Stimulated activated CD4-positive, alpha-beta T cell treated with anti-CD3 and anti-CD28 coated beads, TNF-alpha, amount 100 ng/mL, for 24 hours (primary cell): Measurements from ENCODE around the gene STK32B.
"Not testable (repeated sequence)": the region's sequence is repeated elsewhere in the genome, so short reads cannot be mapped to it uniquely, and the experiment has no call there.

ENCODE experiments used
- DNase-seq, 3 experiments: peaks; one replicate each; pipeline ENCODE4 v3.0.0-alpha.2; 2020; ENCODE audit warnings: low read depth in 3 of 3

The STK32B gene

DNA sequence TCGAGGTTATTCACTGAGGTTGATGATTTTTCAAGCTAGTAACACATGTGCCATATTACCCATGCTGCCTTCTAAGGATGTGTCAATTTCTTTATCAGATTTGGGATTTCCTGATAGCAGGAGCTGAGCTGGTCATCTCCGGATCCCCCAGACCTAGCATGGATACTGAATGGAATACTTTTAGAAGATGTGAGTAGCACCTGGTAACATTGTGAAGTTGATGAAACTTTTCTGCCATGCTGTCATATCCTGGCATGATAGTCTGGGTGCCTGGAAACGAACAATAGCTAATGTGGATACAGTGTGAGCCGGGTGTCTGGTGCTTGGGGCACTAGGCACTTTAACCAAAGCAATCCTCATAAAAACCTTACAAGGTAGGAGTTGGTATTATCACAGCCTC is 21.1 kb upstream of the STK32B start:
- no peak for DNase-seq

DNA sequence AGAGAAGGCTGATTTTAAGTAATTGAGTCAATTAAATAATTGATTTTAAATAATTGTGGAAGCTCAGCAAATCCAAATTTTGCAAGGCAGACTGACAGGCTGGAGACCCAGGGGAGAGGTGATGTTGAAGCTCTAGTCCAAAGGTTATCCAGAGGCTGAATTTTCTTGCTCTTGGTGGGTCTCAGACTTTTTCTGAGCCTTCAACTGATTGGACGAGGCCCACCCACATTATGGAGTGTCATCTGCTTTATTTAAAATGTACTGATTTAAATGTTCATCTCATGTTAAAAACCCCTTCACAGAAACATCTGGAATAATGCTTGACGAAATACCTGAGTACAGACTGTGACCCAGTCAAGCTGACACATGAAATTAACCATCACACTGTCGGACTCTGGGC is 20.4 kb upstream of the STK32B start:
- DNase-seq: no peak

DNA sequence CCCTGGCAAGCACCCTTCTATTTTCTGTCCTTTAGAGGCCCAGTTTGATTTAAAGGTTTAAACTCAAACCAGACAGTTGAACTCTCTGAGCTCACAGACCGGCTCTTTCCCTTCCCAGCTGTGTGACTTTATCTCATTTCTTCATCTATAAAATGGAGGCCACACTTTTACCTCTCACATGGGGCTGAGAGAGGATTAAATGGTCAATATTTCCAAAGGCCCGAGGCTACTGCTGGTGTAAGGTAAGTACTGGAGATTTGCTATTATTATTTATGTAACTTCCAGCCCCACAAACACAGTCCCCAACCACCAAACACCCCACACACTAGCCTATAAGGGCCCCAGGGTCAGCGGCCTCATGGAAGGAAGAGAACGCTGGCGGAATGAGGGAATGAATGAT is 18.5 kb upstream of the STK32B start:
- no peak for DNase-seq

DNA sequence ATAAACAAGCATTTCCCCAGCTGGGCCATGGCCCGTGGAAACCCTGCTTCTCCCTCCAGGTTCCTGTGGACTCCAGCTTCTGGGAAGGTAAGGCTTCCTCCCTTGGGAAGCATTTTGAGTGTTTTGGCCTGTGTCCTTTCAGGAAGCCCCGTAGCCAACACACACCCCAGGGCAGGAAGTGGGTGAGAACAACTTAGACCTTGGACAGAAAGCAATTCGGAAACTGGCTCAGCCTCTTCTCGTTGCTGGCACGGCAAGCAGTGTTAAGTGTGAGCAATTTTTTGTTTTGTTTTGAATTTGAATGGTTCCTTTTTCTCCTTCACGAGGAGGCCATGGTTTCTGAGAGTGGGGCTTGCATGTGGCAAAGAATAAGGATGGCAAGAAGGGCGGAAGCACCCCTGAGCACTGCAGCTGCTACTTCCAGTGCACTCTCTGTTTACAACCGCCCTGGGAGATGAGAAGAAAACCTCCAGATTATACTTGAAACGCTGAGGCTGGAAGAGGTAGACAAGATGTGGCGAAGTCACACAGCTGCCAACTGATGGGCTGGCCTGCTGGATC is 17.9 kb upstream of the STK32B start:
- DNase-seq: no peak

DNA sequence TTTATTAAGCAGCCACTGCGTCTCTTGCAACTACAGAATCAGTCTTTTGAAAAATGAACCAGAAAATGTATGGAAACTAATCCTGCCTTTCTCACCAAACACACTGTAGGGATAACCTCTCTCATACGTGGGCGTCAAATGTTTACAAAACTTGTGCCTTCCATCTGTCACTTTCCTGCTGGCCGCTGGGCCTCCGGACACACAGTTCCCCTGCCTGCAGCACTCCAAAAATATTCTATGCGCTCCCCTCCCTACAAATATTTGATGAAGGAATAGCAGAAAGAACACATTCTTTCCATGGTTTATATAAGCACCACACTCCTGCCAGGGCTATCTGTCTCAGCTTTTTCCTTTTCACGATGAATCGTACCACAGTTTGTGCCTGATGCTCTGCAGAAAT is 17.1 kb upstream of the STK32B start:
- no peak for DNase-seq

DNA sequence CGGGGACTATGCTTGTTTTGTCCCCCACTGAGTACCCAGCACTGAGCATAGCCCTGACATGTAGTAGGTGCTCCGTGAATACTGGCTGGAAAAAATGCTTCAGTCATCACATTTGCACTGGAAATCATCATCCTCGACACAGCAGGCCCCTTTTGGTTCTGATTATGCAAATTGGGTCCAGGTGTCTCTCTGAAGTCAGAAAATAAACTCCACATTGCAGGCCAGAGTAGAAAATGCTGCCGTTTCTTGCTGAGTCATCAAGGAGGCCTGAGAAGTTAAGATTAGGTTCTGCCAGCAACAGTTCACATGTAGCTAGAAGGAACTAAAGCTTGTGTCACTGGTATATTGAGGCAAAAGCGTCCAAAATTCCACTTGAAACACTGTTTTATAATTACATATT is 15.0 kb upstream of the STK32B start:
- DNase-seq: no peak

DNA sequence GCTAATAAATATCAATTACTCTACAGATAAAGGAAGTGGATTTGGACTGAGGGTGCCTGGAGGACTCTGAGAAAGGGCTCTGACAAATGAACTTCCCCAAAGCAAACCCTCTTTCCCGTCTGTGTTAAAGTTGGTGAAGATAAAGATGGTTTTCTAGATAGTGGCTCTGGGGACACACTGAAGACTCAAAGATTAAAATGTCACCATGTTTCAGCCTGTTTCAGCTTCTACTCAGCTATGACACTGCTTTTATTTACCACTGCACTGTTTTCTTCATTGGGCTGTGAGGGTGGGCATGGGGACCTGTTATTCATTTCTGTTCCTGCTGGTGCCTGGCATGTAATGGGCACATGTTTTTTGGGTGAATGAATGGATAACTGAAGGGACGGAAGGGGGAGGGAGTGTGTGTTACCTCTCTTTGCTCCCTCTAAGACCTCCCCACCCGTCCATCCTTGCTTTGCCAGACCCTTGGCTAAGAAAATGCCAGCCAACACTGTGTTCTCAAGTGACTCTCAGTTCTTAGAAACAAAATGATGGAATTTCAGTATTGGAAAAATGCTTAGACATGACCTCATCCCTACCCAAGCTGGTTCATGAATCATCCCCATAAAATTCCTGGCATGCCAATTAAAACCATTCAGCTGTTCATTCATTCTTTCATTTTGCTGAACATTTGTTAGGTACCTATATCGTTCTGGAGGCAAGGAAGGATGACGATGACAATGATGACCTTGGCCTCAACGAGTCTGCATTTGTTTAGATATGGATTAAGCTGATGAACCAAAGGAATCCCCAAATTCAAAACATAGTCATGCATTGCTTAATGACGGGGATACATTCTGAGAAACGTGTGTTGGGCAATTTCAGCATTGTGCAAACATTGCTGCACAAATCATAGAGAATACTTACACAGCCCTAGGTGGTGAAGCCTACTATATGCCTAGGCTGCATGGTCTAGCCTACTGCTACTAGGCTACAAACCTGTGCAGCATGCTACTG is 13.4 kb upstream of the STK32B start:
- DNase-seq: no peak

DNA sequence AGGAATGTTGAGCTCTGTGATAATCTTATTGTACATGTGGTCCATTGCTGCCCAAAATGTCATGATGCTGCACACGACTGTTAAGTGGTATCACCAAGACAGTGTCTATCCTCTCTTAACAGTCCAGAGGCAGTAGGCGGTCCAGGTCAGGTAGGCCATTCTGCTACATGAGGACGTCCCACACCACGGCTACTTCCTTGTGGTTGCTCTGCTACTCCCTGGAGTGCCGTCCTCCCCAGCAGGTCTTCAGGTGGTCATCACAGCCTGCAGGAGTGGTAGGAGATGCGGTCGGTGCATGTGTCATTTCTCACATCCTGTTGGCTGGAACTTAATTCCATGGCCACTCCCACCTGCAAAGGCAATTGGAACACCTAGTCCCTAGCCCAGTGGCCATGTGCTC is 11.5 kb upstream of the STK32B start:
- no peak for DNase-seq

DNA sequence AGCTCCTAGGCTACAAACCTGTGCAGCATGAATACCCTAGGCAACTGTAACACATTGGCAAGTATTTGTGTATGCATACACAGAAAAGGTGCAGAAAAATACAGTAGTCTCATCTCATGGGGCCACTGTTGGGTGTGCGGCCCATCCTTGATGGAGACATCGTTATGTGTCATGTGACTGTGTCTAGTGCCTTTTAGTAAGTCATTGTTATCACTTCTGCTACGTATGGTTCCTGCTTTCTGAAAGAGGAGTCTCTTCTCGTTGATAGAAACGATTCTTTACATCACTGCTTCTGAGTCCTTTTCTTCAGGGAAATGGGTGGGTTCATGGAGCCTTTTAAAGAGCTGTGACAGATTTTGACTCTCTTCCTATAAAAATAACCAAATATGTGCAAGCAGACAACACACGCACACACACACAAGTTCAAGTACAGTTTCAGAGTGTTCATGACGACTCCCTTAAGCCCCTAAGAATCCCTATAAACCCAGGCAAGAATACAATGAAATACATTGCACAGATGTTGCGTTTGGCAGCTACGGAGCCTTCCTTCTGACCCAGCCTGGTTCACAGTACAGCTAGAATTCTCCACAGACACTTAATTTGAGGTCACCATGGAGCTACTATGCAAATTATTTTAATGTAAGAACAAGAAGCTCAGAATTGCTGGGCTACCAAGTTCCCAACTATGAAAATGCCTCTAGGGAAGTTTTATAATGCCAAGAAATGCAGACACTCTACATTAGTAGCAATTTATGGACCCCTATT is 10.2 kb upstream of the STK32B start:
- DNase-seq: no peak

DNA sequence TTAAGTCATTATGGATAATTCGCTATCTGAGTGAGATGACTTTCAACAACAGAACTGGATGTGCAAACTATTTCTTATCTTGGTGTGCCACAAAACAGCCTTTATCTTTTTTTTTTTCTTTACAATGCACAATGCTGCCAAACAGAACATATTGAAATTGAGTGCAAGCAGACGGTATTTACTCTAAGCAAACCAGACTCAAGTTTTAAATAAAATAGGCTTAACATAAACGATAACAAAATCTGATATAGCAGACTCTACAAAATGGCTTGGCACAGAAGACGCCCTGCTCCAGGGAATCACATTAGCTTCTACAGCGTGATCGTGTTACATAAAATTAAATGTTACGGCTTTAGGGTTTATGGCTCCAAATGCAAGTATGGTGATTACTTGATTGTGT is 9.6 kb upstream of the STK32B start:
- no peak for DNase-seq

DNA sequence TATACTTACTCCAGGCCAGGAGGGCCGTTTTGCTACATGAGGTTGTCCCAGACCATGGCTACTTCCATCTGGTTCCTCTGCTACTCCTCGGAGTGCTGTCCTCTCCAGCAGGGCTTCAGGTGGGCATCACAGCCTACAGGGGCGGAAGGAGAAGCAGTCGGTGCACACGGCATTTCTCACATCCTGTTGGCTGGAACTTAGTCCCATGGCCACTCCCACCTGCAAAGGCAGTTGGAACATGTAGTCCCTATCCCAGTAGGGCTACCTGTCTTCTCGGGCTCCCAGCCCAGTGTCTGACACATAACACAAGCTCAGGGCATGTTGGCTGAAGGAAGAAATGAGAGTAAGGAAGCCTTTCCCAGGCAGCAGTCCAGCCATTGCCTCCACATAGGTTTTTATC is 7.7 kb upstream of the STK32B start:
- DNase-seq: no peak

DNA sequence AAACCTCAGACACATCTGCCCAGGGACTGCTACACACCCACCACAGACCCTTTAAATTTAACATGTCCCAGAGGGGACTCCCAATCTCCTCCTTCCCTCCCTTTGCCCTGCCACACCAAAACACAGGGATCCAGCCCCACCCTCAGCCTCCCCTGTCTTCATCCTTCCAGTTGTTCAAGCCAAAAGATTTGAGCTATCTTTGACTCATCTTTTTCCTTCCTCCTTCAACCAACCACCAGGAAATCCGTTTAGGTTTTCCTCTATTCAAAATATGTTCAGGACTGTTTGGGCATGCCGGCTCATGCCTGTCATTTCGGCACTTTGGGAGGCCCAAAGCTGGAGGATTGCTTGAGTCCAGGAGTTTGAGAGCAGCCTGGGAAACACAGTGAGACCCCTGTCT is 6.9 kb upstream of the STK32B start:
- no peak for DNase-seq

DNA sequence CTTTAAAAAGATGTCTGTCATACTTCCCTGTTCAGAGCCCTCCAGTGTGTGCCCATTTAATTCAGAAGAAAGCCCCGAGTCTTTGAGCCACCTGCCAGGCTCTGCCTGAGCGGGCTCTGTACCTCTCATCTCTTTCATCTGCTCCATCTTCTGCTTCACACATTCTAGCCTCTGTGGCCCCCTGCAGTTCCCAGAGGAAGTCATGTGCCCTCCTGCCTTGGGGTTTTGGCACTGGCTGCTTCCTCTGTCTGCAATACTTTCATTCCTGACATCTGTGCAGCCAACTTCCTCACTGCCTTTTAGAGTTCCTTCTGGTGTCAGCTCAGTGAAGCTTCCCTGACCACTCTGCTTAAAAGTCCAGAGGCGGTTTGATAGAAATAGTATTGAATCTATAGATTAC is 6.2 kb upstream of the STK32B start:
- no peak for DNase-seq

DNA sequence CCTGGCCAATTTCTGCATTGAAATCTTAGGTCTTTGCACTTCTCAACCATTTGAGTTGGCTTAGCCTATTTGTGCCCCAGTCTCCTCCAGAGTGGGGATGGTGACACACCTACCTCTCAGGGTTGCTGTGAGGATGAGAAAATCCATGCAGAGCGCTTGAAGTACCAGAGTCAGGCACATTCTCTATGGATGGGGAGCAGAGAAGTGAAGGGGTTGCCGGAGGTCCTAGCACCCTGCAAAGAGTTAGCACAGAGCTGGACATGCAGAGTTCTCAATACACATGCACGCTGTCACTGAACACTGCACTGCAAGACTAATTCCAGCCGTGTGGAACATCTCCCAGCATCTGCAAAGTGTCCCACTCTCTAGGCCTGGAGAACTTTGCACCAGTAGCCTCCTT is 2.6 kb upstream of the STK32B start:
- no peak for DNase-seq

DNA sequence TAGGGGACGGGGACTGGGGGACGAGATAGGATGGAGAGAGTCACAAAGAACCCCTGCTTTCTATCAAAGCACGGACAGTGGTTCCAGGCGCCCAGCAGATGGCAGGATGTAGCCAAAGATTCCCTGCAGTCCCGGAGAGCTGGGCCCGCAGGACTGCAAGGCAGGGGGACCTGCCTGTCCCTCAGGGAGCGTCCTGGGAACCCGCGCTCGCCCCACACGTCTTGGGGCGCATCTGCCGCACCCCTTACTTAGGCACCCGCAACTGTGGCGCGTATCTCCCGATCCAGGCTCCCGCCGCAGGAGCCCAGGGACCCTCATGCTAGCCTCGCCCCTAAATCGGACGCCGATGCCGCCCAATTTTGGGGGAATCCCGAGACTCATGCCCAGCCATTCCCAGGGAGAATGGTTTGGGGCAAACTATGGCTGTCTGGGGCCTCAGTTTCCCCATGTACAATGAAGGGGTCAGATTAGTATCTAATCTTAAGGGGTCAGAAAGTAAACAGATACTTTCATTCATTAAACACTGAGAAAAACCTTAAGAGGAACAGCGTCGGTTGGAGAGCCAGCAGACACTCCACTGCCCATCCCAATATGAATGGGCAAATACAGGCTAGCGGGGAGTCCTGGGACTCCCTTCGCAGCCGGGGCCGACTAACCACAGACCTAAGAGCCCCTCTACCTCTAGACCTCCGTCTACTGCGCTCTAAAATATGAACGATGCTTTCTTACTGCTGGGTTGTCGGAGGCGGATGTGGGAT is 581 bp upstream of the STK32B start:
- peak in 1 of 3 experiments; percentile 31 for DNase-seq

DNA sequence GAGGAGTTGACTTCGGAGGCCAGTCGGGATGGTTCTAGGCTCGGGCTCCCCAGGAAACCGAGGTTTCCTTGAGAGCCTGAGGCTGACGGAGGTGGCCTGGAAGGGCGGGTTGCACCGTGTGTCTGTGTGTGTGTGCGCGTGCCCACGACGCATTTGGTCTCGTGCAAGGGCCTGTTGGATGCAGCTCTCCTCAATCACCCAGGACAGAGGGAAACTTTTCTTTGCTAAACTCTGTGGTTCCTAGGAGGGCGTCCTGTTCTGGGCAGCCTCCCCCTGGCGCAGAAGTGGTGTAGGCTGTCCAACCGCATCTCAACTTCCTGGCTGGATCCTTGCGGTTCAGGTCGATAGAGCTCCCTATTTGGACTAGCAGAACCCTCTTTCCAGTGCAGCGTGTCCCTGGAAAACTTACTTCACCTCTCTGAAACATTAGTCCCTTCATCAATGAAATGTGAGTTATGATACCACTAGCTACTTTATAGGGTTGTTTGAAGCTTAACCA is 973 bp downstream of the STK32B start:
- no peak for DNase-seq

DNA sequence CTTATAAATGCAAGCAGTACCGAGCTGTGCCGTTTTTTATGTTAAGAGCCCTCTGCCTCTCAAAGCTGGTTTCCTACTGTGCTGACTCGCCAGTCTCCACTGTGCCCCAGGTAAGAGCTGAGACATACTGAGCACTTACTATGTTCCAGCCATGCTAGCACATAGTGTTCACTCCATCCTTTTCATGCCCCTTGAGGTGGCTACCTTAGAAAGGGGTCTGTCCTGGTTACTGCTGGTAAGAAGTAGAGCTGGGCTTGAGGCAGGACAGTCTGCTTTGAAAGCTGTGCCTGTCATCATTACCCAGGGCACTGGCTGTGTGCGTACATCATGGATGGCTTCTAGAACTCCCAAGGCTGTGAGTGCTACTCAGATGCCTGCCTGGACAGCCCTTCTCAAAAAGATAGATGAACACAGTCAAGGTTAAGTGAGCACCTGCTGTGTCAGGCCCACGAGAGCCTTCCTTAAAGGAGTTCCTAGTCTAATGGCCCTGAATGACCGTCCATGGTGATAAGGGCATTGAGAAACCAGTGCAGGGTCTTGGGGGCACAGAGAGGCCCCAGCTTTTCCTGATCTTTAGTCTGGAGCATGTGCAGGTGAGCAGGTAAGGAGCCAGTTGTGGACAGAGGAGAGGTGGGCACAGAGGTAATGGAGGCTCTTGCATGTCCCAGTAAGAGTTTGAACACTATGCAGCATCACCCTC is 1.6 kb downstream of the STK32B start:
- DNase-seq: no peak

DNA sequence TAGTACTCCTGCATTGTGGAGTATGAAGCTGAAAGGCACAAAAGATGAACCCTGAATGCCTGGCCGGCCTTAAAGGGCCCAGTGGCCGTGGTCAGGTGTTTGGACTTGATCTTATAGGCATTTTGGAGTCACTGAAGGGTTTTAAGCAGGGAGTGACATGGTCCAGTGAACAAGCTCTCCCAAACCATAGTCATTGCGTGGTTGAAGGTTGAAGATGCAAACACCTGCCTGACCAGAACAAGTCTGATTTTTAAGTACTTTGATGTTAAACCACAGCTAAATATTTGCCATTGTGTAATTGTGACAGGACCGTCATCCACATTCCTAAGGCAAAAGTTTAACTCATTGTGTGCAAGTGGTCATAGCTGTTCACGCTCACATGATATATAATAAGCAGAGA is 3.3 kb downstream of the STK32B start:
- no peak for DNase-seq

DNA sequence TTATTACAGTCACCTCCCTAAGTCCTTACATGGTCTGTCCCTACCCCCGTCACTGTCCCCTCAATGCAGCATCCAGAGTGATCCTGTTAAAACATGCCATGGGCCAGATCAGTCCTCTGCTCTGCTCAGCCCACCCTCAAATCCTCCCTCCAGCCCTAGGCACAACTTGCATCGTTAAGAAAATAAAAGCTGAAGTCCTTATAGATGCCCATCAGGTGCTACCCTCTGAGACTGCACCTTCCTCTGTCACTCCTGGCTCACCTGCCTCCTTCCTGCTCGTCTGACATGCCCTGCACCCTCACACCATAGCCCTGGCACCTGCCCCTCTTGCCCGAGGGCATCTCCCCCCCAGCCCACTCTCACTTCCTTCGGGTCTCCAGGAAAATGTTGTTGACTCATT is 4.1 kb downstream of the STK32B start:
- DNase-seq: no peak

DNA sequence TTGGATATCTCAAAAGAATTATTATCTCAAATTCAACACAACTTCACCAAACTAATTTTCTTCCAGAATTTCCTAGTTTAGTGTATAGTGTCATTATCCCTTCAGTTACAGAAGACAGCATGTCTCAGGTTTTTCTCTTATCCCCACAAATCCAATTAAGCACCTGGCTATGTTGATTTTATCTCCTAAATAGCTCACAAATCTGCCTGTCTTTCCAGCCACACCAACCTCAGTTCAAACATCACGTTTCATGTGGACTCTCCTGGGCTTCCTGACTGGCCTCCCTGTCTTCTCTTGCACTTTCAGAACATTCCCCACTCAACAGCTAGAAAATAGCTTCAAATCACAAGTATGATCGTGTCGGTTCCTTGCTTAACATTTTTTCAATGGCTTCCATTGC is 14.8 kb downstream of the STK32B start:
- DNase-seq: no peak

DNA sequence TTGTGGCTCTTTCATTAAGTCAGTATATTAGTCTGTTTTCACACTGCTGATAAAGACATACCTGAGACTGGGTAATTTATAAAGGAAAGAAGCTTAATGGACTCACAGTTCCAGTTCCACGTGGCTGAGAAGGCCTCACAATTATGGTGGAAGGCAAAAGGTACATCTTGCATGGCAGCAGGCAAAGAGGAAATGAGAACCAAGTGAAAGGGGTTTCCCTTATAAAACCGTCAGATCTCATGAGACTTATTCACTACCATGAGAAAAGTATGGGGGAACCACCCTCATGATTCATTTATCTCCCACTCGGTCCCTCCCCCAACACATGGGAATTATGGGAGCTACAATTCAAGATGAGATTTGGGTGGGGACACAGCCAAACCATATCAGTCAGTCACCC is 15.7 kb downstream of the STK32B start:
- DNase-seq: not testable (repeated sequence)
